ENCODE measurements around the gene ARHGAP15.

The ARHGAP15 gene

DNA sequence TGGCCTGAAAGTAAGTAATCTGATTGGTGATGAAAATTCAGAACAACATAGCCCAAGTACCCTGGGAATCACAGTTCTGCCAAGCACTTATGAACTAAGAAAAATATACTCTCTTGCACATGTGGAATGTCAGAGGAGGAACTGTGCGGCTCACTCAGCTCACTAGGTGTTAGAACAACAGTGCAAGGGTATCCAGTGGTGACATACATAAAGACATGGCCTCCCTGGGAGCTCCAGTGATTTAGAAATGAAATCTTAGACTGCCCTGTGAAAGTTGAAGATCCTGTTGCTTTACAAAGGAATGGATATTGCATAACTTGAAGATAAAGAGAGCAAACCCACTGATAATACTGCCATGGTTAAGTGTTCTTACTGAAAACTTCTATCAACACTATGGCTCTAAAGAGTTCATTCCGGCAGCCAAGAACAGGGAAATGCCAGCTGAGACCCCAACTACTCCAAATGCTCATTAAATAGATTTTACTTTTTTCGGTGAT is 246.2 kb downstream of the ARHGAP15 start:
- H3K4me1 ChIP-seq (ENCODE audit: low read depth, poor library complexity, severe bottlenecking), result no peaks in the 10 kb centered on the region
- H3K79me2 ChIP-seq (ENCODE audit: insufficient read depth, low read depth), result no peaks in the 10 kb centered on the region
- H3K27ac ChIP-seq, result no peak overlapping the region
- H3K27me3 ChIP-seq (ENCODE audit: insufficient read depth, low read depth), result no peaks in the 10 kb centered on the region
- no peak overlapping the region for H2AFZ ChIP-seq (ENCODE audit: low read depth)
- H4K20me1 ChIP-seq (ENCODE audit: insufficient read depth), result no peaks in the 10 kb centered on the region
- H3K4me2 ChIP-seq, result no peak overlapping the region
- no peak overlapping the region for H3K9ac ChIP-seq
- no peak for TF ChIP-seq CTCF (conservative IDR thresholded peaks at IDR 0.05; ENCODE audit: low read depth, low read length)
- no peaks in the 10 kb centered on the region for H3K36me3 ChIP-seq (ENCODE audit: insufficient read depth)
- H3K4me3 ChIP-seq (IDR thresholded peaks at IDR 0.05; ENCODE audit: insufficient read depth, low read depth, low read length), result no peak overlapping the region

- Histone ChIP-seq H3K4me1 (ENCODE audit: low read depth, poor library complexity, severe bottlenecking) (no peaks in the 10 kb centered on the region), H3K27me3 (ENCODE audit: insufficient read depth, low read depth) (no peaks in the 10 kb centered on the region), H3K27ac (no peak overlapping the region), H4K20me1 (ENCODE audit: insufficient read depth) (no peaks in the 10 kb centered on the region), H3K4me3 (IDR thresholded peaks at IDR 0.05; ENCODE audit: insufficient read depth, low read depth, low read length) (no peak overlapping the region), H3K36me3 (ENCODE audit: insufficient read depth) (no peaks in the 10 kb centered on the region), H3K79me2 (ENCODE audit: insufficient read depth, low read depth) (no peaks in the 10 kb centered on the region), H3K4me2 (no peak overlapping the region), H2AFZ (ENCODE audit: low read depth) (no peak overlapping the region), H3K9ac (no peak overlapping the region)
- TF ChIP-seq CTCF (conservative IDR thresholded peaks at IDR 0.05; ENCODE audit: low read depth, low read length), result no peak
These were observed 249.8 kb downstream of the ARHGAP15 start for GRCh38 chr2:143378996-143379395.

DNA sequence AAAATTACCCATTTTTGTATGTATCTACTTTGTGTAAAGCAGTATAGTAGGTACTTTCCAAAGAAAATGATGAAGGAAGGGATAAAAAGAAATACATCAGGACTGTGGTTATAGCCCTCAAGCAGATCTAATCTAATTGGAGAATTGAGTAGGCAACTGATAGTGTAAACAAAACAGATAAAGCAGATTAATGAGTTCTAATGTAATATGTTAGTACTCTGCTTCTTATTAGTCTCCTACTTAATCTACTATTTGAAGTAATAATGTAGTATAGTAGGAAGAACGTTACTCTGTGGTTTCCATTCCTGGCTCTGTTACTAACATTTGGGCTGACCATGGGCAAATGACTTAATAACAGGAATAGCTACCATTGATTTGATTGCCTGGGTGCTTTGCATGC is 250.7 kb downstream of the ARHGAP15 start:
- H2AFZ ChIP-seq (ENCODE audit: low read depth), result no peak overlapping the region
- TF ChIP-seq CTCF (conservative IDR thresholded peaks at IDR 0.05; ENCODE audit: low read depth, low read length), result no peak
- no peaks in the 10 kb centered on the region for H3K4me1 ChIP-seq (ENCODE audit: low read depth, poor library complexity, severe bottlenecking)
- no peak overlapping the region for H3K27ac ChIP-seq
- H3K27me3 ChIP-seq (ENCODE audit: insufficient read depth, low read depth), result no peaks in the 10 kb centered on the region
- H3K36me3 ChIP-seq (ENCODE audit: insufficient read depth), result no peaks in the 10 kb centered on the region
- no peaks in the 10 kb centered on the region for H4K20me1 ChIP-seq (ENCODE audit: insufficient read depth)
- no peaks in the 10 kb centered on the region for H3K79me2 ChIP-seq (ENCODE audit: insufficient read depth, low read depth)
- no peak overlapping the region for H3K9ac ChIP-seq
- no peak overlapping the region for H3K4me3 ChIP-seq (IDR thresholded peaks at IDR 0.05; ENCODE audit: insufficient read depth, low read depth, low read length)
- no peak overlapping the region for H3K4me2 ChIP-seq

GRCh38 chr2:143382573-143382972 is 253.4 kb downstream of the ARHGAP15 start:
- no peak for TF ChIP-seq CTCF (conservative IDR thresholded peaks at IDR 0.05; ENCODE audit: low read depth, low read length)
- H2AFZ ChIP-seq (ENCODE audit: low read depth), result no peak overlapping the region

More at GRCh38 chr2:143382573-143382972, 253.4 kb downstream of the ARHGAP15 start:
- Histone ChIP-seq H3K27ac (no peak overlapping the region), H3K36me3 (ENCODE audit: insufficient read depth) (no peaks in the 10 kb centered on the region), H3K9ac (no peak overlapping the region), H4K20me1 (ENCODE audit: insufficient read depth) (no peaks in the 10 kb centered on the region), H3K27me3 (ENCODE audit: insufficient read depth, low read depth) (no peaks in the 10 kb centered on the region), H3K4me1 (ENCODE audit: low read depth, poor library complexity, severe bottlenecking) (no peaks in the 10 kb centered on the region), H3K4me3 (IDR thresholded peaks at IDR 0.05; ENCODE audit: insufficient read depth, low read depth, low read length) (no peak overlapping the region), H3K79me2 (ENCODE audit: insufficient read depth, low read depth) (no peaks in the 10 kb centered on the region), H3K4me2 (no peak overlapping the region)

All from KMS-11 (cell line).